SU-DHL-6 (cell line): Measurements from ENCODE around the gene NBEA.

ENCODE experiments used
- H2AFZ ChIP-seq: fragments of 200-600 bp; sonication (generic); 2 replicates; pipeline ENCODE4 v1.6.1; 2014; ENCODE audit warnings: low read depth, mild to moderate bottlenecking, moderate library complexity, mixed read lengths, antibody characterized with exemption, low read length; ENCODE audit not compliant: severe bottlenecking
- H3F3A ChIP-seq: fragments of 200-600 bp; shearing (Covaris generic); 2 replicates; pipeline ENCODE4 v1.6.0; 2016; ENCODE audit warnings: antibody characterized with exemption, mild to moderate bottlenecking; ENCODE audit not compliant: insufficient read depth
- H3K27ac ChIP-seq: fragments of 200-600 bp; sonication (generic); 2 replicates; pipeline ENCODE4 v1.5.1; 2016; ENCODE audit warnings: low read depth, mild to moderate bottlenecking, low read length, moderate library complexity, mixed read lengths
- H3K27me3 ChIP-seq: fragments of 200-600 bp; sonication (generic), shearing (Covaris generic); 2 replicates; pipeline ENCODE4 v1.6.0; 2014; ENCODE audit warnings: mild to moderate bottlenecking, low read length
- H3K36me3 ChIP-seq: fragments of 200-600 bp; sonication (generic); 2 replicates; pipeline ENCODE4 v1.6.1; 2014; ENCODE audit warnings: mild to moderate bottlenecking, low read length, mixed read lengths
- H3K4me2 ChIP-seq: fragments of 300-600, 200-600 bp; shearing (Covaris generic), sonication (generic); 2 replicates; pipeline ENCODE4 v1.6.0; 2014; ENCODE audit warnings: low read length, low read depth, mild to moderate bottlenecking; ENCODE audit not compliant: poor library complexity, severe bottlenecking
- H3K4me3 ChIP-seq: fragments of 200-600 bp; sonication (generic); 2 replicates; pipeline ENCODE4 v1.5.1; 2014; ENCODE audit warnings: antibody characterized with exemption, low read length, mild to moderate bottlenecking, mixed read lengths; ENCODE audit not compliant: insufficient read depth, poor library complexity, severe bottlenecking
- H3K79me2 ChIP-seq: fragments of 200-600 bp; sonication (generic); 2 replicates; pipeline ENCODE4 v1.6.1; 2014; ENCODE audit warnings: mild to moderate bottlenecking, low read length, moderate library complexity; ENCODE audit not compliant: insufficient read depth
- H3K9ac ChIP-seq: fragments of 200-600 bp; sonication (generic); 2 replicates; pipeline ENCODE4 v1.7.0; 2014; ENCODE audit warnings: mild to moderate bottlenecking, low read length
- H3K9me2 ChIP-seq: fragments of 200-600 bp; sonication (generic); replicated peaks from 2 replicates; pipeline ENCODE4 v1.6.1; 2014; ENCODE audit warnings: low read length; ENCODE audit not compliant: insufficient read depth
- H3K9me3 ChIP-seq: fragments of 200-600 bp; sonication (generic); 2 replicates; pipeline ENCODE4 v1.6.1; 2014; ENCODE audit warnings: low read length, mixed read lengths; ENCODE audit not compliant: insufficient read depth
- H4K20me1 ChIP-seq: fragments of 200-600 bp; sonication (generic); 2 replicates; pipeline ENCODE4 v1.6.1; 2014; ENCODE audit warnings: low read depth, mild to moderate bottlenecking, antibody characterized with exemption, low read length, moderate library complexity, mixed read lengths
- CTCF ChIP-seq: fragments of 200-600 bp; sonication (generic); IDR thresholded peaks from one replicate; pipeline ENCODE4 v1.5.1; 2017; ENCODE audit warnings: antibody characterized with exemption, mild to moderate bottlenecking, low read length, moderate library complexity; ENCODE audit not compliant: insufficient read depth, poor library complexity, severe bottlenecking
- EZH2phosphoT487 ChIP-seq: fragments of 200-600 bp; sonication (generic), shearing (Covaris generic); conservative IDR thresholded peaks from 2 replicates; pipeline ENCODE4 v1.6.1; 2018; ENCODE audit warnings: mild to moderate bottlenecking, antibody characterized with exemption, low read length, moderate library complexity, mixed read lengths

NBEA gene

GRCh38 chr13:35216131-35216530, 274.1 kb downstream of the NBEA start:
- Histone ChIP-seq H3F3A (no peaks in the 10 kb centered on the region), H3K4me2 (no peak overlapping the region), H3K79me2 (no peaks in the 10 kb centered on the region), H3K36me3 (no peaks in the 10 kb centered on the region), H3K9me2 (no peaks in the 10 kb centered on the region), H3K9ac (no peak overlapping the region), H3K27ac (no peak overlapping the region), H3K9me3 (0 out of 2 replicates have a peak, but pooled peaks cover 5% of the 10 kb centered on the region), H3K4me3 (no peak overlapping the region), H2AFZ (no peak overlapping the region), H4K20me1 (no peaks in the 10 kb centered on the region), H3K27me3 (no peaks in the 10 kb centered on the region)
- TF ChIP-seq EZH2phosphoT487: no peak
- TF ChIP-seq CTCF: no peak

GRCh38 chr13:35219021-35219420, 277.0 kb downstream of the NBEA start:
- Histone ChIP-seq H2AFZ (no peak overlapping the region), H3K27me3 (no peaks in the 10 kb centered on the region), H3K9me2 (no peaks in the 10 kb centered on the region), H3K4me3 (no peak overlapping the region), H4K20me1 (no peaks in the 10 kb centered on the region), H3K36me3 (no peaks in the 10 kb centered on the region), H3F3A (no peaks in the 10 kb centered on the region), H3K9ac (no peak overlapping the region), H3K79me2 (no peaks in the 10 kb centered on the region), H3K4me2 (no peak overlapping the region), H3K9me3 (0 out of 2 replicates have a peak, but pooled peaks cover 5% of the 10 kb centered on the region), H3K27ac (no peak overlapping the region)
- TF ChIP-seq EZH2phosphoT487: no peak
- no peak for TF ChIP-seq CTCF

- H3K27ac ChIP-seq: no peak overlapping the region
- H3K79me2 ChIP-seq: no peaks in the 10 kb centered on the region
Measured at GRCh38 chr13:35225159-35225558, 283.1 kb downstream of the NBEA start.

More at GRCh38 chr13:35225159-35225558, 283.1 kb downstream of the NBEA start:
- Histone ChIP-seq H3K9me3 (0 out of 2 replicates have a peak, but pooled peaks cover 5% of the 10 kb centered on the region), H3K4me2 (no peak overlapping the region), H3K36me3 (no peaks in the 10 kb centered on the region; the same call in 1 of the 2 replicates), H3F3A (no peaks in the 10 kb centered on the region), H2AFZ (no peak overlapping the region), H3K9ac (no peak overlapping the region), H4K20me1 (no peaks in the 10 kb centered on the region), H3K9me2 (no peaks in the 10 kb centered on the region), H3K4me3 (no peak overlapping the region), H3K27me3 (no peaks in the 10 kb centered on the region)
- TF ChIP-seq CTCF: no peak
